ENCODE measurements around the gene ITGA11. TPM values are rescaled to one million over a fixed set of nuclear protein-coding genes. Genes with fewer than 3 reads are reported as not detected.

The ITGA11 gene
- total and polyA plus RNA-seq, 2 experiments from 2014 or later: 0.03 to 0.40 TPM

GRCh38 chr15:68439506-68439905 is 7.5 kb upstream of the ITGA11 start:
- H3F3A ChIP-seq (replicated peaks; ENCODE audit: low read depth): no peaks in the 10 kb centered on the region
- TF ChIP-seq STAT1 (IDR thresholded peaks at IDR 0.05; ENCODE audit: unreplicated experiment): no peak
- TF ChIP-seq ZNF114 (CRISPR knock-in tag; IDR thresholded peaks at IDR 0.05): no peak
- no peak for TF ChIP-seq NANOG (IDR thresholded peaks at IDR 0.05; ENCODE audit: borderline replicate concordance)
- TF ChIP-seq, protein P1, sequence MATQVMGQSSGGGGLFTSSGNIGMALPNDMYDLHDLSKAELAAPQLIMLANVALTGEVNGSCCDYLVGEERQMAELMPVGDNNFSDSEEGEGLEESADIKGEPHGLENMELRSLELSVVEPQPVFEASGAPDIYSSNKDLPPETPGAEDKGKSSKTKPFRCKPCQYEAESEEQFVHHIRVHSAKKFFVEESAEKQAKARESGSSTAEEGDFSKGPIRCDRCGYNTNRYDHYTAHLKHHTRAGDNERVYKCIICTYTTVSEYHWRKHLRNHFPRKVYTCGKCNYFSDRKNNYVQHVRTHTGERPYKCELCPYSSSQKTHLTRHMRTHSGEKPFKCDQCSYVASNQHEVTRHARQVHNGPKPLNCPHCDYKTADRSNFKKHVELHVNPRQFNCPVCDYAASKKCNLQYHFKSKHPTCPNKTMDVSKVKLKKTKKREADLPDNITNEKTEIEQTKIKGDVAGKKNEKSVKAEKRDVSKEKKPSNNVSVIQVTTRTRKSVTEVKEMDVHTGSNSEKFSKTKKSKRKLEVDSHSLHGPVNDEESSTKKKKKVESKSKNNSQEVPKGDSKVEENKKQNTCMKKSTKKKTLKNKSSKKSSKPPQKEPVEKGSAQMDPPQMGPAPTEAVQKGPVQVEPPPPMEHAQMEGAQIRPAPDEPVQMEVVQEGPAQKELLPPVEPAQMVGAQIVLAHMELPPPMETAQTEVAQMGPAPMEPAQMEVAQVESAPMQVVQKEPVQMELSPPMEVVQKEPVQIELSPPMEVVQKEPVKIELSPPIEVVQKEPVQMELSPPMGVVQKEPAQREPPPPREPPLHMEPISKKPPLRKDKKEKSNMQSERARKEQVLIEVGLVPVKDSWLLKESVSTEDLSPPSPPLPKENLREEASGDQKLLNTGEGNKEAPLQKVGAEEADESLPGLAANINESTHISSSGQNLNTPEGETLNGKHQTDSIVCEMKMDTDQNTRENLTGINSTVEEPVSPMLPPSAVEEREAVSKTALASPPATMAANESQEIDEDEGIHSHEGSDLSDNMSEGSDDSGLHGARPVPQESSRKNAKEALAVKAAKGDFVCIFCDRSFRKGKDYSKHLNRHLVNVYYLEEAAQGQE (IDR thresholded peaks at IDR 0.05; ENCODE audit: unreplicated experiment): no peak
- H3K9me2 ChIP-seq (ENCODE audit: insufficient read depth): no peaks in the 10 kb centered on the region
- ATAC-seq (no peak), DNase-seq (ENCODE audit: low spot score) (no peak)
- Mint-ChIP-seq H3K36me3 (ENCODE audit: low read depth) (no peaks in the 10 kb centered on the region), H3K27ac (no peak overlapping the region), H3K4me3 (no peak overlapping the region), H3K4me1 (peaks cover 5% of the 10 kb centered on the region; the same call in 2 of the 3 replicates), H3K27me3 (ENCODE audit: insufficient read depth, low read depth, poor library complexity) (peaks cover 12% of the 10 kb centered on the region), H3K9me3 (no peaks in the 10 kb centered on the region; the same call in 2 of the 3 replicates)
- H3K36me3 ChIP-seq (ENCODE audit: insufficient read depth): no peaks in the 10 kb centered on the region
- H3K79me2 ChIP-seq (replicated peaks; ENCODE audit: insufficient read depth): no peaks in the 10 kb centered on the region
- no peak overlapping the region for H3K4me3 ChIP-seq
- H3K27me3 ChIP-seq (ENCODE audit: insufficient read depth): peaks cover 3% of the 10 kb centered on the region; the same call in 1 of the 2 replicates
- H3K4me2 ChIP-seq: no peak overlapping the region
- no peaks in the 10 kb centered on the region for H4K20me1 ChIP-seq (replicated peaks; ENCODE audit: insufficient read depth)
- no peak overlapping the region for H2AFZ ChIP-seq
- no peaks in the 10 kb centered on the region for H3K4me1 ChIP-seq (ENCODE audit: insufficient read depth)
- no peak overlapping the region for H3K27ac ChIP-seq (ENCODE audit: low read depth)

- Mint-ChIP-seq H3K4me3 (no peak overlapping the region), H3K4me1 (peaks cover 17% of the 10 kb centered on the region), H3K27me3 (ENCODE audit: insufficient read depth, low read depth, poor library complexity) (peaks cover 31% of the 10 kb centered on the region), H3K27ac (no peak overlapping the region), H3K36me3 (ENCODE audit: low read depth) (no peaks in the 10 kb centered on the region), H3K9me3 (no peaks in the 10 kb centered on the region; the same call in 2 of the 3 replicates)
- peaks cover 31% of the 10 kb centered on the region for H3K27me3 ChIP-seq (ENCODE audit: insufficient read depth)
- H4K20me1 ChIP-seq (replicated peaks; ENCODE audit: insufficient read depth): no peaks in the 10 kb centered on the region
- no peaks in the 10 kb centered on the region for H3F3A ChIP-seq (replicated peaks; ENCODE audit: low read depth)
- DNase-seq (ENCODE audit: low spot score) (no peak), ATAC-seq (no peak)
- H3K79me2 ChIP-seq (replicated peaks; ENCODE audit: insufficient read depth): no peaks in the 10 kb centered on the region
- H2AFZ ChIP-seq: no peak overlapping the region
- no peak overlapping the region for H3K4me2 ChIP-seq
- no peaks in the 10 kb centered on the region for H3K9me2 ChIP-seq (ENCODE audit: insufficient read depth)
- no peaks in the 10 kb centered on the region for H3K36me3 ChIP-seq (ENCODE audit: insufficient read depth)
- H3K4me3 ChIP-seq: no peak overlapping the region
- H3K4me1 ChIP-seq (ENCODE audit: insufficient read depth): peaks cover 9% of the 10 kb centered on the region
- TF ChIP-seq, protein P2, sequence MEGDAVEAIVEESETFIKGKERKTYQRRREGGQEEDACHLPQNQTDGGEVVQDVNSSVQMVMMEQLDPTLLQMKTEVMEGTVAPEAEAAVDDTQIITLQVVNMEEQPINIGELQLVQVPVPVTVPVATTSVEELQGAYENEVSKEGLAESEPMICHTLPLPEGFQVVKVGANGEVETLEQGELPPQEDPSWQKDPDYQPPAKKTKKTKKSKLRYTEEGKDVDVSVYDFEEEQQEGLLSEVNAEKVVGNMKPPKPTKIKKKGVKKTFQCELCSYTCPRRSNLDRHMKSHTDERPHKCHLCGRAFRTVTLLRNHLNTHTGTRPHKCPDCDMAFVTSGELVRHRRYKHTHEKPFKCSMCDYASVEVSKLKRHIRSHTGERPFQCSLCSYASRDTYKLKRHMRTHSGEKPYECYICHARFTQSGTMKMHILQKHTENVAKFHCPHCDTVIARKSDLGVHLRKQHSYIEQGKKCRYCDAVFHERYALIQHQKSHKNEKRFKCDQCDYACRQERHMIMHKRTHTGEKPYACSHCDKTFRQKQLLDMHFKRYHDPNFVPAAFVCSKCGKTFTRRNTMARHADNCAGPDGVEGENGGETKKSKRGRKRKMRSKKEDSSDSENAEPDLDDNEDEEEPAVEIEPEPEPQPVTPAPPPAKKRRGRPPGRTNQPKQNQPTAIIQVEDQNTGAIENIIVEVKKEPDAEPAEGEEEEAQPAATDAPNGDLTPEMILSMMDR (conservative IDR thresholded peaks at IDR 0.05; ENCODE audit: low read depth in 2 of 2): peak in 1 of 2 experiments; percentile 28; a peak in 2 of 4 replicates
- TF ChIP-seq STAT1 (IDR thresholded peaks at IDR 0.05; ENCODE audit: unreplicated experiment): no peak
- no peak overlapping the region for H3K27ac ChIP-seq (ENCODE audit: low read depth)
These were observed 4.7 kb upstream of the ITGA11 start for GRCh38 chr15:68436680-68437079.

All from GM23338 (cell line).